Loucy (cell line): ENCODE data around the gene EXD2.
"Not testable (repeated sequence)": the region's sequence is repeated elsewhere in the genome, so short reads cannot be mapped to it uniquely, and the experiment has no call there.

Experiments
- CTCF ChIP-seq: fragments of 200-600 bp; sonication (generic); conservative IDR thresholded peaks from 2 replicates; pipeline ENCODE4 v1.5.1; 2014; ENCODE audit warnings: mild to moderate bottlenecking, antibody characterized with exemption, low read length
- EZH2phosphoT487 ChIP-seq: fragments of 200-600 bp; IDR thresholded peaks from 2 replicates; pipeline ENCODE4 v1.6.1; 2018; ENCODE audit warnings: antibody characterized with exemption, mild to moderate bottlenecking, moderate library complexity, borderline replicate concordance

- not testable (repeated sequence) for TF ChIP-seq CTCF, EZH2phosphoT487
These were observed 99.6 kb downstream of the EXD2 start for GRCh38 chr14:69290881-69291280.
